DMS53 (cell line): ENCODE data around the gene CYS1.
"Not testable (repeated sequence)": the region's sequence is repeated elsewhere in the genome, so short reads cannot be mapped to it uniquely, and the experiment has no call there.

ENCODE experiments used
- DNase-seq: peaks from one replicate; lab custom pipeline; 2025; lab: John Stamatoyannopoulos, UW

CYS1 gene

GRCh38 chr2:10012963-10013461 is 67.2 kb downstream of the CYS1 start:
- DNase-seq = no peak

GRCh38 chr2:10012366-10012962 is 67.7 kb downstream of the CYS1 start:
- DNase-seq = not testable (repeated sequence)

- DNase-seq = not testable (repeated sequence)
Observed at GRCh38 chr2:10011606-10012325, 68.4 kb downstream of the CYS1 start.

GRCh38 chr2:10010861-10011605 is 69.2 kb downstream of the CYS1 start:
- not testable (repeated sequence) for DNase-seq

GRCh38 chr2:10009811-10010781 is 70.1 kb downstream of the CYS1 start:
- no peak for DNase-seq

GRCh38 chr2:10009271-10009810 is 70.9 kb downstream of the CYS1 start:
- no peak for DNase-seq

- DNase-seq = no peak
Observed at GRCh38 chr2:10008809-10009176, 71.4 kb downstream of the CYS1 start.

GRCh38 chr2:10007921-10008808 is 72.0 kb downstream of the CYS1 start:
- DNase-seq = no peak

- DNase-seq = no peak
Observed at GRCh38 chr2:10007435-10007834, 72.8 kb downstream of the CYS1 start.
